Large intestine (tissue), 3 donors: ENCODE results near the gene FYB1. TPM values are rescaled to one million over a fixed set of nuclear protein-coding genes. Genes with fewer than 3 reads are reported as not detected.

Experiments used
- DNase-seq, 2 donors: peaks; one replicate each; pipeline versions ENCODE4 v3.0.0 to v3.0.0-alpha.2; 2013
- H3K27ac ChIP-seq: one replicate; pipeline ENCODE4 v1.5.1; 2013; ENCODE audit warnings: low read length
- H3K27me3 ChIP-seq: 2 replicates; pipeline ENCODE4 v1.6.1; 2013; ENCODE audit warnings: low read length; ENCODE audit not compliant: control insufficient read depth, insufficient read depth
- H3K36me3 ChIP-seq: 2 replicates; pipeline ENCODE4 v1.6.1; 2013; ENCODE audit warnings: low read length; ENCODE audit not compliant: control insufficient read depth, insufficient read depth
- H3K4me1 ChIP-seq: one replicate; pipeline ENCODE4 v1.6.1; 2013; ENCODE audit warnings: low read length; ENCODE audit not compliant: control insufficient read depth, insufficient read depth
- H3K4me3 ChIP-seq: one replicate; pipeline ENCODE4 v1.5.1; 2013; ENCODE audit warnings: low read length
- H3K9me3 ChIP-seq: one replicate; pipeline ENCODE4 v1.6.1; 2013; ENCODE audit warnings: mild to moderate bottlenecking, low read depth, low read length, moderate library complexity; ENCODE audit not compliant: control insufficient read depth
- whole genome bisulfite sequencing: methylation state at CpG from one replicate; pipeline ENCODE4 v1.1.5; 2013; ENCODE audit warnings: low lambda C conversion rate; ENCODE audit not compliant: insufficient coverage; 5-methylcytosine and 5-hydroxymethylcytosine counted together
- polyA plus RNA-seq: library from polyadenylated mRNA; unstranded; fragments of 120-200 nt; gene quantifications from one replicate; pipeline ENCODE4 v1.2.1, GENCODE V29; 2013

Gene FYB1
- polyA plus RNA-seq, 1 donor: 6.8 TPM

DNA sequence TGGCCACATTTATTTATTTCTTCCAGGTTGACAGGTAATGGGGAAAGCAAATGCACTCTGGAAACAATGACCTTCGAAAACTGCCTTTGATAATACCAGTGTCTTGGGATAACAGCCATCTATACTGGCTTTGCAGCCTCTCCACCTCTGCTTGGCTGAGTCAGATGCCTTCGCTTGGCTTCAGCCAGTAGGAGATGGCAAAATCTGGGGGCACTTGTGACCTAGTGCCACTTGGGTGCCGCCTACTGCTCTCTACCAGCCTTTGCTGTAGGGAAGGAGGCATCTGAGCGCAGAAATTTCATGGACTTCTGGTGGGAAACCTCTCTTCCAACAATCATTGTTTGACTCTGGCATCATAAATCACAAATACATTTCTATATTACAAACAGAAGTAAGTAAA is 21.8 kb downstream of the FYB1 start:
- H3K36me3 ChIP-seq: no peaks in the 10 kb centered on the region
- no CpG with 5 or more reads among the region's 4 CpGs for WGBS
- no peak overlapping the region for H3K27ac ChIP-seq

DNA sequence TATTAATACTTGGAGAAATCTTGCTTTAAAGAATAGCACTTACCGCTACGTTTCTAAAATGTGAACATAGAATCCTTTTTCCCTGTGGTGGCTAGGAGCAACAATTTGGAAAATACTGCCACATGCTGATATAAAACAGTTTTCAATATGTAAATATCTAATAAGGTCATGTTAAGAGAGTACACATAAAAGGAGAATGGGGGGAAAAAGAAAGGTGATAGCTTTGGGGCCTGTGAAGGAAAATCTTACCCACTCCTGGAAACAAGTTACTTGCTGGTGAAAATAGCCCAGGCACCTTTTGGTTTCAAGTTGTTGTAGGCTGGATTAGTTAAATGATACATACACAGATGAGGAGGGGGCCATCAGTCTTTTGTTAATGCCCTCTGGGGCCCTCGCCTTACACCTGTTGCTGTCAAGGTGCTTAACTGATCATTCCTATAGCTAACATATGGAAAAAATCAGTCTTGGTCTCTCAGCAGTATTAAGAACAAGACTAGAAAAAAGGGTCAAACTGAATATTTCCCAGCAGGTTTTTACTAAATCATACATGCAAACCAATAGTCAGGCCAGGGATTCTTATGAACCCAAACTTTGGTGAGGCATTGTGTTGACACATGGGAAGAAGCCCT is 24.1 kb downstream of the FYB1 start:
- H3K27me3 ChIP-seq: no peaks in the 10 kb centered on the region
- H3K27ac ChIP-seq: no peak overlapping the region
- H3K4me3 ChIP-seq: no peak overlapping the region
- DNase-seq: no peak
- H3K4me1 ChIP-seq: peaks cover 5% of the 10 kb centered on the region
- no peaks in the 10 kb centered on the region for H3K36me3 ChIP-seq
- WGBS: 100% methylated on average over 2 of the region's 3 CpGs
- no peaks in the 10 kb centered on the region for H3K9me3 ChIP-seq

More for the DNA sequence above, 21.8 kb downstream of the FYB1 start:
- H3K27me3 ChIP-seq: no peaks in the 10 kb centered on the region
- DNase-seq: no peak
- H3K4me3 ChIP-seq: no peak overlapping the region
- peaks cover 5% of the 10 kb centered on the region for H3K4me1 ChIP-seq
- no peaks in the 10 kb centered on the region for H3K9me3 ChIP-seq

DNA sequence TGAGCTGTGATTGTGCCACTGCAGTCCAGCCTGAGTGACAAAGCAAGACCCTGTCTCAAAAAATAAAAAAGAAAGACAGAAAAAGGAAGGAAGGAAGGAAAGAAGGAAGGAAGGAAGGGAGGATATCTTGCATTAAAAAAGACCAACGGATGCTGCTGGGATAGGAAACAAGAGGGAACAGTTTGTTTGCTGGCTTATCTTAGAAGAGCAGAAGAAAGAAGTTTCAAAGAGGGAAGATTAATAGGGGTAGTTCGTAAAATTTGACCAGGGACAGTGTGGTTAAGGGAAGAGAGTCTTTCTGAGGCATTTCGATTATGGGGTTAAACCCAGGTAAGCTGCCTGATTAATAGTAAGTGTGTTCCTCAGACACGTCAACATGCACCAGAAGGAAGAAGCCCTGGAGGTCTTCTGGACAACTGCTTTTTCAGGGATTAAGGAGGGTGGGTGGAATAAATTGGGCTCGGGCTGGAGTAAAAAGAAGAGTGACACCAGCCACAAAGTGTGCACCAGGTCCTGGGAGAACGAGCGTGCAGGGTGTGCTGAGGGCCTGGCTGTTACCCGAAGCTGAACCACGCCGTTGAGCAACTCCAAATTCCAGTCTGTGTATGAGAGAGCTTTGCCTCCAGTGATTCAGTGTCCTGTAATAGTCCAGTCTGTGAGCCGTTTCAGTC is 24.8 kb downstream of the FYB1 start:
- DNase-seq: no peak
- H3K27ac ChIP-seq: no peak overlapping the region

DNA sequence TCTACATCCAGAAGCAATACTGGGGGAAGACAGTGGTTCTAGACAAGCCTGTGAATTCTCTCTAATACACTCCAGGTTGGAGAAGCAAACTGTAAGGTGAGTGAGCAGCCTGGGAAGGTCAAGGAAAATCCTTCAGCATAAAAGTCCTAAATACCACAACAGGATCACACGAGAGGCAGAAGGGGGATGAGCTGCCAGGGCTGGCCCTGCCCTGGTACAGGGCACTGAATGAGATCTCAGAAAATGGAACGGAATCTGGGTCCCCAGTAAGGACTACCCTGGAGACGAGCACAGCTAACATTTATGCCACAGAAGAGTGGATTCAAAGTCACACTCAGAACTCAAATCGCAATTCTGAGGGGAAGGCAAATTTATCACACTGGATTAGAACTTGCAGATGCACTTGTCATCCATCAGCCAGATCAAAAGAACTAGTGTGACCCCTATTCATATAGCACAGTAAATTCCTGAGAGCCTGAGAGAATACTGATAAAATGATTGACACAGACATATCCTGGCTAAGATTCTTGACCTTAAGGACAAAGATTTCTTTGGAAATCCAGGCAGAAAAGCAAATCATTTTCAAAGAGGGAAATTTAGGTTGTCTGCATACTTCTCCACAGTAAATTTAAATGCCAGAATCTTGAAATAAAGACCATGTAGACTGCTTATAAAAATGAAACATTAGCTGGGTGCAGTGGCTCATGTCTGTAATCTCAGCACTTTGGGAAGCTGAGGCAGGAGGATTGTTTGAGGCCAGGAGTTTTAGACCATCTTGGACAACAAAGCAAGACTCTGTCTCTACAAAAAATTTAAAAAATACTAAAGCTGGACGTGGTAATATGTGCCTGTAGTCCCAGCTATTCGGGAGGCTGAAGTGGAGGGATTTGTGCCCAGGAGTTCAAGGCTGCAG is 25.6 kb downstream of the FYB1 start:
- Histone ChIP-seq H3K27me3 (no peaks in the 10 kb centered on the region), H3K9me3 (no peaks in the 10 kb centered on the region), H3K36me3 (no peaks in the 10 kb centered on the region), H3K4me3 (no peak overlapping the region), H3K27ac (no peak overlapping the region), H3K4me1 (peaks cover 5% of the 10 kb centered on the region)
- no peak for DNase-seq
- 100% methylated on average over 1 of the region's 6 CpGs for WGBS

More for the DNA sequence above, 24.8 kb downstream of the FYB1 start:
- H3K36me3 ChIP-seq: no peaks in the 10 kb centered on the region
- WGBS: 78% methylated on average over 4 of the region's 11 CpGs
- no peak overlapping the region for H3K4me3 ChIP-seq
- peaks cover 5% of the 10 kb centered on the region for H3K4me1 ChIP-seq
- no peaks in the 10 kb centered on the region for H3K9me3 ChIP-seq
- H3K27me3 ChIP-seq: no peaks in the 10 kb centered on the region

DNA sequence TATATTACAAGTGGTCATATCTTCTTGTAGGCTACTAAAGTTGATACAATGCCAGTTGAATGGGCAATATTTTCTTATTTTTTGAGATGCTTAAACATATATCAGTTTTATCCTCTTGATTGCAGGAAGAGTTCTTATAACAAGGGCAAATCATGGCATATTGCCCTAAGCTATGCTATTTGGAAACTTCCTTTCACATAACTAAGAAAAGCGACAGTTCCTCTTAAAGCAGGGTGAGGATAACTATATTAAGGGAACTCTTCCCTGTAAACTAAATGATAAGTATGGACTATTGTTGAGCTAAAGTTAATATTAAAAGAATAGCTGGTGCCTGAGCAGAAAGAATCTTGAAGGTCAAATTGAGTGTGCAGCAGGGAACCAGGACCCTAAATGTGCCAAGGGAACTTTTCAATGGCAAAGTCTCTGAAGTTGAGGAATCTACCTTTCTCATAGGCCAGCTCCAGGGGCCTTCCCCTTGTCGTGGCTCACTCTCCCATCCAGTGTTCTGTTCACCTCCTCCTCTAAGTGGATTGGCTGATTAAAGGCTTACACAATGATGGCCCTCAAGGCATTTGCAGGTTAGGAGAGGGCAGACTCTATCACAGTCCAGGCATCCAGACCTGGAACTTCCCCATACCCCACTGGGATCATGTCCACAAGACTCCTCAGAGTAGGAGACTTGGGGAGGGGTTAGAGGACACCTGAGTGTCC is 26.8 kb downstream of the FYB1 start:
- no peak for DNase-seq
- no CpG with 5 or more reads among the region's 2 CpGs for WGBS
- H3K9me3 ChIP-seq: no peaks in the 10 kb centered on the region
- H3K4me3 ChIP-seq: no peak overlapping the region
- peaks cover 4% of the 10 kb centered on the region for H3K4me1 ChIP-seq
- H3K27ac ChIP-seq: no peak overlapping the region
- no peaks in the 10 kb centered on the region for H3K27me3 ChIP-seq
- no peaks in the 10 kb centered on the region for H3K36me3 ChIP-seq

DNA sequence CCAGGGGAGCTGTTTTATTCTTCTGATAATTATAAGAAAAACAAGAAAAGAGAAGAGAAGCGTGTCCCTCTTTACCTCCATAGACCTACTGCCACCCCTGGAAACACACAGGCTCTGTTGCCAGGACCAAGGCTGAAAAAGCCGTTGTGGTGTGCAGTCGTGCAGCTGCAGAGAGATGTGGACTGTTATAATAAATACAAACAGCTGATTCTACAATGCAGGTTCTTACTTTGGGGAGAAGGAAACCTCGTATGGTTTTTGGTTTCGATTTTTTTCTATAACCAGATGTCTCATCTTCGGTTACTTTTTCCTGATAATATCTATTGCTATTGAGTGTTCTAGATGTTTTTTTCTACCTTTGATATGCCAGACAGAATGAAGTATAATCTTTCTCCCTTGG is 28.1 kb downstream of the FYB1 start:
- H3K36me3 ChIP-seq: no peaks in the 10 kb centered on the region
- no peaks in the 10 kb centered on the region for H3K9me3 ChIP-seq
- no peak overlapping the region for H3K4me3 ChIP-seq
- H3K27me3 ChIP-seq: no peaks in the 10 kb centered on the region
- no peak for DNase-seq
- H3K4me1 ChIP-seq: no peaks in the 10 kb centered on the region
- WGBS: 40% methylated on average over 2 of the region's 6 CpGs
- H3K27ac ChIP-seq: no peak overlapping the region

DNA sequence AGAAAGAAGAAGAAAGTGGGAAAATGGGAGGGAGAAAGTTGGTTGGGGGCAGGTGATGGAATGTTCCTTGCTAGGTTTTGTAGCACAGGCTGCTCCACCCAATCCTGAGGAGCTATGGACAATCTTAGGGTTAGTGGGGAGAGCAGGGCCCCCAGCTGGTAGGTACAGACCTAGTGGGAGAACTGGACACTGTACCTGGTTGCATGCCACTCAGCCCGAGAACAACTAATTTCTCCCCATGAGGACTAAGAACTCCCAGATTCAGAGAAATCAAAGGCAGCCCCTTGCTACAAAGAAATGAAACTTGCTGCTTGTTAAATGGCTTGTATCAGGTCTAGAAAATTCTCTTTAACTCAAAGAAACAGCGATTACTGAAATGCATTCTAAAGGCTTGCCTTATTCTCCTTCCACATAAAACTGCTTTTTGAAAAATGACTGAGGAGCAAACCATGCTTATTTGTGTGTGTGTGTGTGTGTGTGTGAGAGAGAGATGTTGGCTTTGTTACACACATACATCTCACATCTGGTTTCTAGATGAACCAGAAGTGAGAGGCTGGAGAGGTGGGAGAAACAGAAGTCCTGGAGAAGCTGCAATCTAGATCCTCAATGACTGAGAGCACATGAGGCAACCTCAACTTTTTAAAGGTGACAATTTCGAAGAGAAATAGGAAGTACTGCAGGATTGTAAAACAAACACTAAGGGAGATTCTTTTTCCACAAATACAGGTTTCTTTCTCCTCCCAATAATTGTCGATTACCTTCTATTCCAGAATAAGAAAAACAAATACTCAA is 28.9 kb downstream of the FYB1 start:
- Histone ChIP-seq H3K27ac (no peak overlapping the region), H3K27me3 (no peaks in the 10 kb centered on the region), H3K4me1 (no peaks in the 10 kb centered on the region), H3K4me3 (no peak overlapping the region), H3K36me3 (no peaks in the 10 kb centered on the region), H3K9me3 (no peaks in the 10 kb centered on the region)
- 69% methylated on average over 2 of the region's 4 CpGs for WGBS
- no peak for DNase-seq

DNA sequence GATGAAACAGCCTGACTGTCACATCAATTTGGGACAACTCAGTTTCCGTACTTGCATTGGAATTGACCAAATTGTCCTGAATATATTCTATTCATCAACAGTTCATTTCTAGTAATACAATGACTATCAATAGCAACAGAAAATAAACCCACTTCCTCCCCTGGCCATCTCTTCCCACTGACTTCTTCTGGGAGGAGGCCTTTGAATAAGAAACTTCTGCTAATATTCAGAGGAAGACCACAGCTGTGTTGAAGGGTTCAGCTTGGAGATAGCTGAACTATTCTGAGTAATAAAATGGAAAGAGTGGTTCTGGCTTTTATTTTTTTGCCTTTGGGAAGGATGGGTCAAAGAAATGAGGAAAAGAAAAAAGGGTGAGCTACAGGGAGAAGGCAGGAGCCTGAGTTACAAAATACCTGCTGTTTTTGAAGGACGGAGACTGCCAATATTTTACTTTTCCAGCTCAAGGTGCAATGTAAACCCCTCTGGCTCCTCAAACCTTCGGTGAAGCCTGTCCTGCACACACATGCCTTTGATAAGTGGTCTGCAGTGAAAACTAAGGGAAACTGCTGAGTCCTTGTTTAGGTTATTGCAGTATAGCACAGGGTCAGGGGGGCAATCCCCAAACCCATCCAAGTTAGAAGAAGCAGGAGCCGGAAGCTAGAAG is 29.9 kb downstream of the FYB1 start:
- Histone ChIP-seq H3K4me1 (no peaks in the 10 kb centered on the region), H3K36me3 (no peaks in the 10 kb centered on the region), H3K27me3 (no peaks in the 10 kb centered on the region), H3K9me3 (no peaks in the 10 kb centered on the region), H3K4me3 (no peak overlapping the region), H3K27ac (no peak overlapping the region)
- no peak for DNase-seq
- WGBS: 80% methylated on average over 1 of the region's 4 CpGs

DNA sequence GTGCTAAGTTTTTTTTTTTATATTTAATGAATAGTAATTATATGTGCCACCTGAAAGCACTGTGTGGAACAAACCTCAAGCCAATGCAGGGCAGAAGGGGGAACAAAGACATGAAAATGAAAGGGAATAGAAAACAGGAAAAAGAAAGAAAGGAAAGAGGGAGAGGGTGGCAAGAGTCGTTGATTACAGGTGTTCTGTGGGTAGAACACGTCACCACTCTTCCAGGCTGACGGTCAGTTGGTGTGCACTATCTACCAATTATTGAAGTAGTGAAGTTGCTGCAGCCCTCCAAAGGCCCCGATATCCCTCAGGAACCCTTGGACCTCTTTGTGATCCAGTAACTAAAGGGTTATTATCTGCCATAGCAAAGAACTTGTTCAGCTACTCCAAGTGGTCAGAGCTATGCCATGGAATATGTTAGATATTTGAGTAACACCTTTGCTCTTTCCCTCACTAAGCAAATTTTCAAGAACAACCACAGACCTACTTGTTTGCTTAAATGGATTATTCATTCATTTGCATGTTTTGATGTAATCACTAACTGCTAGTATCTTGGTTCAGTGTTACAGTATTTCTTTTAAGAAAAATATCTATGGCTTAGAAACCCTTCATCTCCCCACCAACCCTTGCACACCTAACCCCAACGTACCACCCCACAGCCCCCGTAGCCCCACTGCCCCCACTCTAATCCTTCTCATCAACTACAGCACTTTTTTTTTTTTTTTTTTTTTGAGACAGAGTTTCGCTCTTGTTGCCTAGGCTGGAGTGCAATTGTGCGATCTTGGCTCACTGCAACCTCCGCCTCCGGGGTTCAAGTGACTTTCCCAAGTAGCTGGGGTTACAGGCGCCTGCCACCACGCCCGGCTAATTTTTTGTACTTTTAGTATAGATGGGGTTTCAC is 31.3 kb downstream of the FYB1 start:
- Histone ChIP-seq H3K27ac (no peak overlapping the region), H3K27me3 (no peaks in the 10 kb centered on the region), H3K4me3 (no peak overlapping the region), H3K36me3 (no peaks in the 10 kb centered on the region), H3K9me3 (no peaks in the 10 kb centered on the region), H3K4me1 (no peaks in the 10 kb centered on the region)
- no CpG with 5 or more reads among the region's 13 CpGs for WGBS
- DNase-seq: no peak
